Measurements from ENCODE around the gene ACADSB.

DNA sequence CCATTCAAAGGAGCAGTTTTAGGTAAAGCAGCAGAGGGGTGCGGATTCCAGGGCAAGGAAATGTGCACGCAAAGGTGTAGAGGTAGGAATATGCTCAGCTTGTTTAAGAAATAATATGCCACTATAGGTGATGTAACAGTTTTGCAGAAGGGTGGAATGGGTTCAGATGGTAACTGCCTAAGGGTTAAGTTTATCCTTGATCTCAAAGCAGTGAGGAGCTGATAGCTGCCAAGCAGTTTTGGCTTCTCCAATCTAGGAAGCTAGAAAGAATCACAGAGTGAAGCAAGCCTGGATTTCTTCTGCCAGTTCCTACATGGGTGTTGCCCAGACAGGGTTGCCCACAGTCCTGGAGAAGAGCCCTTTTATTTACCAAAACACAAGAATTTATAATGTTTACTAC lies 6.0 kb downstream of the ACADSB start:
- TF ChIP-seq, protein P1, sequence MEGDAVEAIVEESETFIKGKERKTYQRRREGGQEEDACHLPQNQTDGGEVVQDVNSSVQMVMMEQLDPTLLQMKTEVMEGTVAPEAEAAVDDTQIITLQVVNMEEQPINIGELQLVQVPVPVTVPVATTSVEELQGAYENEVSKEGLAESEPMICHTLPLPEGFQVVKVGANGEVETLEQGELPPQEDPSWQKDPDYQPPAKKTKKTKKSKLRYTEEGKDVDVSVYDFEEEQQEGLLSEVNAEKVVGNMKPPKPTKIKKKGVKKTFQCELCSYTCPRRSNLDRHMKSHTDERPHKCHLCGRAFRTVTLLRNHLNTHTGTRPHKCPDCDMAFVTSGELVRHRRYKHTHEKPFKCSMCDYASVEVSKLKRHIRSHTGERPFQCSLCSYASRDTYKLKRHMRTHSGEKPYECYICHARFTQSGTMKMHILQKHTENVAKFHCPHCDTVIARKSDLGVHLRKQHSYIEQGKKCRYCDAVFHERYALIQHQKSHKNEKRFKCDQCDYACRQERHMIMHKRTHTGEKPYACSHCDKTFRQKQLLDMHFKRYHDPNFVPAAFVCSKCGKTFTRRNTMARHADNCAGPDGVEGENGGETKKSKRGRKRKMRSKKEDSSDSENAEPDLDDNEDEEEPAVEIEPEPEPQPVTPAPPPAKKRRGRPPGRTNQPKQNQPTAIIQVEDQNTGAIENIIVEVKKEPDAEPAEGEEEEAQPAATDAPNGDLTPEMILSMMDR (IDR thresholded peaks at IDR 0.05; ENCODE audit: low read length) = no peak
- TF ChIP-seq EZH2 (IDR thresholded peaks at IDR 0.05; ENCODE audit: borderline replicate concordance, low read length) = no peak
